GM21423 (cell line): ENCODE measurements around the gene HTT-AS.
"Not testable (repeated sequence)": the region's sequence is repeated elsewhere in the genome, so short reads cannot be mapped to it uniquely, and the experiment has no call there.

ENCODE experiments used
- ATAC-seq: cut with Tn5 transposase; IDR thresholded peaks from one replicate; pipeline ENCODE4 v1.9.1; 2021; ENCODE audit warnings: mild to moderate bottlenecking, moderate library complexity; ENCODE audit not compliant: unreplicated experiment

HTT-AS gene

GRCh38 chr4:3074078-3074845, at the start of gene HTT-AS, which contains the start of gene HTT:
HTT-AS (minus strand) TSS chr4:3074538.
HTT (plus strand) TSS chr4:3074681; CDS start chr4:3074826, 145 bp downstream.
- peak; percentile 72 for ATAC-seq

- ATAC-seq, result no peak
Measured at GRCh38 chr4:3123181-3123671, 48.9 kb upstream of the HTT-AS start.

GRCh38 chr4:3122081-3122563, 47.8 kb upstream of the HTT-AS start:
- no peak for ATAC-seq

GRCh38 chr4:3121596-3121995, 47.3 kb upstream of the HTT-AS start:
- ATAC-seq, result no peak

GRCh38 chr4:3121110-3121509, 46.8 kb upstream of the HTT-AS start:
- no peak for ATAC-seq

- no peak for ATAC-seq
Measured at GRCh38 chr4:3119464-3119863, 45.1 kb upstream of the HTT-AS start.

- ATAC-seq, result no peak
Measured at GRCh38 chr4:3118312-3118711, 44.0 kb upstream of the HTT-AS start.

- ATAC-seq, result no peak
Measured at GRCh38 chr4:3116955-3117354, 42.6 kb upstream of the HTT-AS start.

- ATAC-seq, result no peak
Measured at GRCh38 chr4:3115637-3116270, 41.4 kb upstream of the HTT-AS start.

- ATAC-seq, result no peak
Measured at GRCh38 chr4:3114377-3114776, 40.0 kb upstream of the HTT-AS start.

GRCh38 chr4:3112609-3113469, 38.5 kb upstream of the HTT-AS start:
- no peak for ATAC-seq

- no peak for ATAC-seq
Measured at GRCh38 chr4:3112201-3112600, 37.9 kb upstream of the HTT-AS start.

- no peak for ATAC-seq
Measured at GRCh38 chr4:3111461-3111860, 37.1 kb upstream of the HTT-AS start.

- no peak for ATAC-seq
Measured at GRCh38 chr4:3108211-3108610, 33.9 kb upstream of the HTT-AS start.

GRCh38 chr4:3107691-3108121, 33.4 kb upstream of the HTT-AS start:
- ATAC-seq, result no peak

- no peak for ATAC-seq
Measured at GRCh38 chr4:3107271-3107670, 32.9 kb upstream of the HTT-AS start.

GRCh38 chr4:3106339-3107186, 32.2 kb upstream of the HTT-AS start:
- ATAC-seq, result peak; percentile 97

- ATAC-seq, result no peak
Measured at GRCh38 chr4:3098346-3098745, 24.0 kb upstream of the HTT-AS start.

- ATAC-seq, result no peak
Measured at GRCh38 chr4:3096202-3096601, 21.9 kb upstream of the HTT-AS start.

- not testable (repeated sequence) for ATAC-seq
Measured at GRCh38 chr4:3094701-3095100, 20.4 kb upstream of the HTT-AS start.
